Measurements from ENCODE around the gene TTLL8. TPM values are rescaled to one million over a fixed set of nuclear protein-coding genes. Genes with fewer than 3 reads are reported as not detected.

Gene TTLL8
- total RNA-seq, 4 donors from 2014 or later = not detected

DNA sequence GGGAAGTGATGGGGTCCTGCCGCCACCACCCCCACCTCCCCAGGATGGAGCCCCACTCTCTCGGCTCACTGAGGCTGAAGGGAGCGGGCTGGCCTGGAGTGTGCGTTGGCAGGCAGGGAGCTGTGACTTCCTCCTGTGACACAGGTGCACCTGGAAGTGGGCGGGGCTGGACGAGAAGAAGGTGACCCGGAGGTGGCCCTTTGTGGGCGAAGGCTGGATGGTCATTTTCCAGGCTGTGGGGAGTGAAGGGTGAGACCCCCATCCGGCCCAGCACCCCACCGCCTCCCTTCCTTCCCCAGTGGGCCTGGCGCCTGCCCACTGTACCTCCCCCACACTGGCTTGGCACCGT is 60.9 kb downstream of the TTLL8 start:
- DNase-seq (ENCODE audit: extremely low spot score) = no peak
- TF ChIP-seq POLR2A (IDR thresholded peaks at IDR 0.05; ENCODE audit: low read depth) (no peak), EP300 (IDR thresholded peaks at IDR 0.05) (no peak), POLR2AphosphoS5 (IDR thresholded peaks at IDR 0.05) (no peak)
- TF ChIP-seq, protein P1, sequence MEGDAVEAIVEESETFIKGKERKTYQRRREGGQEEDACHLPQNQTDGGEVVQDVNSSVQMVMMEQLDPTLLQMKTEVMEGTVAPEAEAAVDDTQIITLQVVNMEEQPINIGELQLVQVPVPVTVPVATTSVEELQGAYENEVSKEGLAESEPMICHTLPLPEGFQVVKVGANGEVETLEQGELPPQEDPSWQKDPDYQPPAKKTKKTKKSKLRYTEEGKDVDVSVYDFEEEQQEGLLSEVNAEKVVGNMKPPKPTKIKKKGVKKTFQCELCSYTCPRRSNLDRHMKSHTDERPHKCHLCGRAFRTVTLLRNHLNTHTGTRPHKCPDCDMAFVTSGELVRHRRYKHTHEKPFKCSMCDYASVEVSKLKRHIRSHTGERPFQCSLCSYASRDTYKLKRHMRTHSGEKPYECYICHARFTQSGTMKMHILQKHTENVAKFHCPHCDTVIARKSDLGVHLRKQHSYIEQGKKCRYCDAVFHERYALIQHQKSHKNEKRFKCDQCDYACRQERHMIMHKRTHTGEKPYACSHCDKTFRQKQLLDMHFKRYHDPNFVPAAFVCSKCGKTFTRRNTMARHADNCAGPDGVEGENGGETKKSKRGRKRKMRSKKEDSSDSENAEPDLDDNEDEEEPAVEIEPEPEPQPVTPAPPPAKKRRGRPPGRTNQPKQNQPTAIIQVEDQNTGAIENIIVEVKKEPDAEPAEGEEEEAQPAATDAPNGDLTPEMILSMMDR (IDR thresholded peaks at IDR 0.05) = no peak
- 96% methylated on average over 5 of the region's 12 CpGs for WGBS
- Histone ChIP-seq H3K4me1 (peaks cover 5 to 21% (median 18%) of the 10 kb centered on the region in 4 donors), H3K27ac (replicated peaks in 1 of 4) (no peak overlapping the region), H3K36me3 (no peaks in the 10 kb centered on the region), H3K9me3 (peaks cover 0 to 2% (median 0%) of the 10 kb centered on the region in 4 donors), H3K4me3 (no peak overlapping the region), H3K27me3 (peaks cover 0 to 56% (median 14%) of the 10 kb centered on the region in 4 donors)
- intact Hi-C loops (cut with DNase I) = no loop called here

DNA sequence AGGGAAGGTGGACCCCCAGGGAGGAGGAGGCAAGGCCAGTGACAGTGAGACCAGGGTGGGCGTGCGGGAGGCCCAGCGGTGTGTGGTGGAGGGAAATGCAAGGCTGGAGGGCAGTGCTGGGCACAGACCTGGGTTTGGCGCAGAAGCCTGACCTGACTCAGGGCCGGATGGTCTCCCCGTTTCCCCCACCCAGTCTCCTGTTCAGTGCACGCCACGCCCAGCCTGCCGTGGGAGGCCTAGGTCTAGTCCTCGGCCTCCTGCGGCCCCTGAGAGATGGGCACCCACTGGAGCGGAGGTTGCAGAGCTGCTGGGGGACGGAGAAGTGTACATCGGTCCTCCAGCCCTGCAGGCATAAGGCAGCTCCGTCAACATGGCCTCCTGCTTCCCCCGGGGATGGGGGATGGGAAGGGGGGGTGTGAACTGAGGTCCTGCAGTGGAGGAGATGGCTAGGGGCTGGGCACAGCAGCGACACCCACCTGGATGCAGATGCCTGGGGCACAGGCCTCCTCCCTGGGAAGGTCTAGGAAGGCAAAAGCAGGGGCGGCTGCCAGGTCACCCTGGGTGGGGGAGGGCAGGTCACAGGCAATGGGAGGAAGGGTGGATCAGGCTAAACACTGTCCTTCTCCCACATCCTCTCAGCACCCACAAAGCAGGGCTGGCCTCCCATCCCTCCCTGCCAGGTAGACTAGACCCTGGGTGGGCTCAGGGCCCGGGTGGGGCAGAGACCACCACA is 61.4 kb downstream of the TTLL8 start:
- Histone ChIP-seq H3K27ac (replicated peaks in 1 of 4) (no peak overlapping the region), H3K27me3 (peaks cover 0 to 52% (median 14%) of the 10 kb centered on the region in 4 donors)

DNA sequence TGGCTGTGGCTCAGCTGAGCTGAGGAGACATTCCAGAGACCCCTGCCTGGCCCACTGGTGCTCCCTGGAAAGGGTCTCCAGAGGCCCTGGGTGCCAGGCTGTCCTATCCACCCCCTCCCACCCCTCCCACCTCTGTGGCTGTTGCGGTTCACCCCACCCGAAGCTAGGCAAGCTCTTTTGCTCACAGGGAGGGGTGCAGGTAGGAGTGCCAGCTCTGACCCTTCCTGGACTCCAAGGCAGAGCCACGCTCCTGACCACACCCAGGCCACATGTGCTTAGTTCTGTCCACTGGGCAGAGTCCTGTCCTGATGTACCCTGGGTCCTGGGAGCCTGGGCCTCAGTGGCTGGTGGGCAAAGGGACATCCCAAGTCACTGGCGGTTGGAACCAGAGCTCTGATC is 62.0 kb downstream of the TTLL8 start:
- Histone ChIP-seq H3K36me3 (no peaks in the 10 kb centered on the region), H3K27ac (replicated peaks in 1 of 4) (no peak overlapping the region), H3K27me3 (peaks cover 0 to 46% (median 14%) of the 10 kb centered on the region in 4 donors), H3K9me3 (peaks cover 0 to 13% (median 6%) of the 10 kb centered on the region in 4 donors), H3K4me3 (no peak overlapping the region), H3K4me1 (peaks cover 5 to 21% (median 18%) of the 10 kb centered on the region in 4 donors)
- intact Hi-C loops (cut with DNase I) = no loop called here
- DNase-seq (ENCODE audit: extremely low spot score) = no peak
- TF ChIP-seq, protein P1 (IDR thresholded peaks at IDR 0.05) = no peak
- TF ChIP-seq EP300 (IDR thresholded peaks at IDR 0.05) (no peak), POLR2A (IDR thresholded peaks at IDR 0.05; ENCODE audit: low read depth) (no peak), POLR2AphosphoS5 (IDR thresholded peaks at IDR 0.05) (no peak)
- 96% methylated on average over 3 of the region's 4 CpGs for WGBS

More for the DNA sequence above, 61.4 kb downstream of the TTLL8 start:
- TF ChIP-seq POLR2A (IDR thresholded peaks at IDR 0.05; ENCODE audit: low read depth) = no peak
- TF ChIP-seq POLR2AphosphoS5 (IDR thresholded peaks at IDR 0.05) = no peak
- TF ChIP-seq, protein P1 (IDR thresholded peaks at IDR 0.05) = no peak
- no peak for TF ChIP-seq EP300 (IDR thresholded peaks at IDR 0.05)
- Histone ChIP-seq H3K36me3 (no peaks in the 10 kb centered on the region), H3K9me3 (peaks cover 0 to 7% (median under 1%) of the 10 kb centered on the region in 4 donors), H3K4me3 (no peak overlapping the region), H3K4me1 (peaks cover 5 to 21% (median 18%) of the 10 kb centered on the region in 4 donors)
- WGBS = 80% methylated on average over 18 of the region's 19 CpGs
- DNase-seq (ENCODE audit: extremely low spot score) = no peak
- intact Hi-C loops (cut with DNase I) = no loop called here

DNA sequence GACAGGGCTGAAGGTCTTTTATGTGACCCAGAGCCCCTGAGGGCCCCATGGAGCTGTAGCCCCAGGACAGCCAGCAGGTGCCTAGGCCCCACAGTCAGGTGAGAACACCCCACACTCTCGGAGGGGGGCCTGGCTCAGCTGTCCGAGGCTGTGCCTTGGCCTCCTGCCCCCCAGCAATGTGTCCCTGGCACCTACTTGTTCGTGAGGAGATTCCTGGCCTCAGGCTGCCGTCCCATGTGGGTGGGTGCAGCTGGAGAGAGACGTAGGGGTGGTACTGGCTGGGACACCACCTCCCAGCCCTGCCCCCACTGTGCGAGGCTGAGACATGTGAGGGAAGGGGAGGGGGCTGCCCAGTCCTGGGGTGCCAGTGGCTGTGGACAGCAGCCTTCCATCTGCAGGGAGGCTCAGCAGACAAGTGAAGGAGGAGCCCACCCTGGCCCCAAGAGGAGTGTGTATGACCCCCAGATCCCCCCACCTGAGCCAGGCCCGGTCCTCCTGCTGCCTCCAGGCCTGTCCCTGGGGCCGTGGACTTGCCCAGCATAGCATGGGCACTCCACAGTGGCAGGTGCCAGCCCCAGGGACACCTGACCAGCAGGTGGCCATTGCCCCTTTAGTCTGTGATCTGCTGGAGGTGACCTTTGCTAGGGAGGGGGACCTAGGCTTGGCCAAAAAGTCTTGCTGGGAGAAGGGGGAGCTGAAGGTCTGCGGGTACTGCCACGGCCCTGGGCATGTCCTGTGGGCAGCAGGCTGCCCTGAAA is 62.6 kb downstream of the TTLL8 start:
- peaks cover 0 to 19% (median 11%) of the 10 kb centered on the region in 4 donors for H3K9me3 ChIP-seq
- 94% methylated on average over 2 of the region's 10 CpGs for WGBS
- peaks cover 0 to 41% (median 11%) of the 10 kb centered on the region in 4 donors for H3K27me3 ChIP-seq
- no peak overlapping the region for H3K4me3 ChIP-seq
- H3K36me3 ChIP-seq = no peaks in the 10 kb centered on the region
- H3K4me1 ChIP-seq = peaks cover 5 to 21% (median 18%) of the 10 kb centered on the region in 4 donors
- intact Hi-C loops (cut with DNase I) = no loop called here
- DNase-seq (ENCODE audit: extremely low spot score) = no peak
- H3K27ac ChIP-seq (replicated peaks in 1 of 4) = no peak overlapping the region
- TF ChIP-seq POLR2A (IDR thresholded peaks at IDR 0.05; ENCODE audit: low read depth) (no peak), POLR2AphosphoS5 (IDR thresholded peaks at IDR 0.05) (no peak), EP300 (IDR thresholded peaks at IDR 0.05) (no peak)
- TF ChIP-seq, protein P1 (IDR thresholded peaks at IDR 0.05) = no peak

Data from esophagus muscularis mucosa (tissue), 4 donors.